GM18505 (cell line): Measurements from ENCODE around the gene SMIM14.
"Not testable (repeated sequence)": the region's sequence is repeated elsewhere in the genome, so short reads cannot be mapped to it uniquely, and the experiment has no call there.

ENCODE experiments used
- ATAC-seq: cut with Tn5 transposase; IDR thresholded peaks from one replicate; pipeline ENCODE4 v1.9.1; 2021; ENCODE audit not compliant: unreplicated experiment
- POLR2A ChIP-seq: IDR thresholded peaks from 4 replicates; pipeline ENCODE4 v1.6.1; 2011; ENCODE audit warnings: borderline replicate concordance; ENCODE audit not compliant: insufficient read depth, insufficient read length; ENCODE audit errors: extremely low read depth

Gene SMIM14

DNA sequence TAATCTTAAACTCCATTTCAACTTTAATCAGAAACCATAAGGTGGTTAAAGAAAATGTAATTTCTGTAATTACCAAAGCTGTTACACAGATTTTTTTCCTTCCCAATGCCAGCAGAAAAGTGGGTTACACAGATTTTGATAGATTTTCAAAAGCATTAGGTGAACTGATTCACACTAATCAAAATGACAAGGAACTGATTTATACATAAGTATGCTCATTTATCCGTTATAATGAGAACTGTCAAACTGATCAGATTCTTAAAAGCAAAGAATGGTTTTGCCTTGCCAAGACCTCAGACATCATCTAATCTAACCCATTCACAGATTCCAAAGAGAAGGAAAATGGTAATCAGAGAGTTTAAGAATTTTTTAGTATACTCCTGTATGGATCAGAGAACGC is 116.6 kb downstream of the SMIM14 start:
- ATAC-seq = no peak
- no peak for TF ChIP-seq POLR2A

- ATAC-seq = no peak
Measured at GRCh38 chr4:39521253-39521919, 117.3 kb downstream of the SMIM14 start.

DNA sequence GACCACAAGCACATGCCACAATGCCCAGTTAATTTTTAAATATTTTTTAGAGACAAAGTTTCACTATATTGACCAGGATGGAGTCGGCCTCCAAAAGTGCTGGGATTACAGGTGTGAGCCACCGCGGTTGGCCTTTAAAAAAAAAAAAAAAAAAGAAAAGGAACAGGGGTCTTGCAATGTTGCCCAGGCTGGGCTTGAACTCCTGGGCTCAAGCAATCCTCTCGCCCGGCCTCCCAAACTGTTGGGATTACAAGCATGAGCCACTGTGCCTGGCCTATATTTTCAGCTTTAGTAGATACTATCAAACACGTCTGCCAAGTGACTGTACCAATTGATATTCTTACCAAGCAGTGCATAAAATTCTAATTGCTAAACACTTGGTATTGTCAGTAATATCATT is 120.2 kb downstream of the SMIM14 start:
- no peak for ATAC-seq
- TF ChIP-seq POLR2A = no peak

More at GRCh38 chr4:39521253-39521919, 117.3 kb downstream of the SMIM14 start:
- TF ChIP-seq POLR2A = no peak

DNA sequence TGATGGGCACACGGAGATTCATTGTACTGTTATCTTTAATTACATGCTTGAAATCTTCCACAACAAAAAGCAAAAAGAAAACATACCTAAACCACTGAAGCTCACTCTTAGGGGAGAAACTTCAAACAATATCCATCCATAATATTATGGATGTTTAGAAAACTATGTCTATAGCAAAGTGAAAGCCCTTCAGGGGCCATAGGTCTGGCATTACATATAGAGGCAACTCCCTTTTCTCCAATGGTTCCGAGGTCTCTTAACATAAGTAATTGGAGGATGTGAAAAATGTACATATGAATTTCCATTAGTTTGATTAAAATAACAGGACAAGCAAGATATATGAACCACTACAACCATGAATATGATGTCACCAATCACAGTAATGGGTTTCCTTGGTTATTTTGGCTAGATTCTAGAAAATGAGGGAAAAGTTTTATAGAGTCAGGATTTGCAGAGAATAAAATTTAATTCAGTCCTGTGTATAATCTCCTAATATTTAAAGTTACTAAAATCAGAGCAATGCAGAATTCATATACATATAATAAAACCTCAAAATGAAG is 122.2 kb downstream of the SMIM14 start:
- no peak for TF ChIP-seq POLR2A
- ATAC-seq = no peak

DNA sequence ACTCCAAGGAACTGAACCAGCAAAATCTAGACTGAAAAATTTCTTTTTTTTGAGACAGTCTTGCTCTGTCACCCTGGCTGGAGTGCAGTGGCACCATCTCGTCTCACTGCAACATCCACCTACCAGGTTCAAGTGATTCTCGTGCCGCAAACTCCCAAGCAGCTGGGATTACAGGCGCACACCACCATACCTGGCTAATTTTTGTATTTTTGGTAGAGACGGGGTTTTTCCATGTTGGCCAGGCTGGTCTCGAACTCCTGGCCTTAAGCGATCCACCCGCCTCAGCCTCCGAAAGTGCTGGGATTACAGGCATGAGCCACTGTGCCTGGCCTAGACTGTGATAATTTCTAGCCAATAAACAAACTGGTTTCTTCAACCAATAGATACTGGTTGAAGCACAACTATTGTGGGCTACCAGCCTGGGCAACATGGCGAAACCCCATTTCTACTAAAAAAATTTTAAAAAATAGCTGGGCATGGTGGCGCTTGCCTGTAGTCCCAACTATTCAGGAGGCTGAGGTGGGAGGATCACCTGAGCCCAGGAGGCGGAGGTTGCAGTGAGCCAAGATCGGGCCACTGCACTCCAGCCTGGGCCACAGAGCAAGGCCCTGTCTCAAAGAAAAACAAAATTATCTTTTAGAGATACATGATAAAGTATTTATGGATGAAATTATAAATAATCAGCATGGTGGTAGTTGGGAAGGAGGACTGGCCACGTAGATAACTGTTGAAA is 122.8 kb downstream of the SMIM14 start:
- not testable (repeated sequence) for ATAC-seq

DNA sequence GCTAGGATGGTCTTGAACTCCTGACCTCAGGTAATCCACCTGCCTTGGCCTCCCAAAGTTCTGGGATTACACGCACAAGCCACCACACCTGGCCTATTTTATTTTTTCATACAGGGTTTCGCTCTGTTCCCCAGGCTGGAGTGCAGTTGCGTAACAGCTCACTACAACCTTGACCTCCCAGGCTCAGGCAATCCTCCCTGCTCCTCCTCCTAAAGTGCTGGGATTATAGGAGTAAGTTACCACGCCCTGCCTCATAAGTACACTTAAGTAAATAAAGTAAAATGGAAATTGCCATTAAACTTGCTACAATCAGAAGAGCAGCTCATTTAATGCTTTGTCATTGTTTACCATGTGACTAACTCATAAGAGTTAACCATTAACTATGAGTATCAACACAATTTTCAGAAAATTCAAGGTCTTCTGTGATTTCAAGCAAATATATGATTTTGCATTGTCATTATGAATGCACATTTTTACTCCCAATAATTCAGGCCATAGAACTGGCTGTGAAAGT is 123.7 kb downstream of the SMIM14 start:
- ATAC-seq = no peak
- TF ChIP-seq POLR2A = no peak

DNA sequence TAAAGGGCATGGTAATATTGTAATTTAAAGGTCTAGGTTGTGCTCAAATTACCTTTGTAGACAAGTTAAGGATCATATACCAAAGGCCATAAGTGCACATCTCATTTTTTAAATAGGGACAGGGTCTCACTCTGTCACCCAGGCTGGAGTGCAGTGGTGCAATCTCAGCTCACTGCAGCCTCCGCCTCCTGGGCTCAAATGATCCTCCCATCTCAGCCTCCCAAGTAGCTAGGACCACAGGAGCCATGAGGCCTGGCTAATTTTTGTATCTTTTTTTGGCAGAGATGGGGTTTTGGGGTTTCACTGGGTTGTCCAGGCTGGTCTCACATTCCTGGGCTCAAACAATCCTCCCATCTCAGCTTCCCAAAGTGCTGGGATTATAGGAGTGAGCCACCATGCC is 124.4 kb downstream of the SMIM14 start:
- not testable (repeated sequence) for ATAC-seq

GRCh38 chr4:39510348-39510929 is 128.2 kb downstream of the SMIM14 start:
- no peak for ATAC-seq
- no peak for TF ChIP-seq POLR2A

DNA sequence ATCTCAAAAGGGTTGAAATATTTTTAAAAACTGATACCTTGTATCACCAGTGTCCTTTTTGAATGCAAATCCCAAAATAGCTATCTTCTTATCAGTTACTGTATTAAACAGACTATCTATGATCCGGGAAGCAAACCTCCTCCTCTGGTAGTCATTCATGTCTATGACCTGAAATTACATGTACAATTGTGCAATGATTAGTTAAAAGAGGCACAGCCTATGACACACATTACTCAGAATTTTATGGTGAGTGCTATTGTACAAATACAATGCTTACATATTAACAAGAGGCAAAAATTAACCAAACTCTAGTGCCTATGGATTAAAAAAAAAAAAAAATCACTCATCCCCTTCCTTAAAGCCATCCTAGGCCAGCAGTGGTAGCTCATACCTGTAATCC is 133.1 kb downstream of the SMIM14 start:
- no peak for ATAC-seq

GRCh38 chr4:39504538-39504937 is 134.1 kb downstream of the SMIM14 start:
- no peak for TF ChIP-seq POLR2A
- ATAC-seq = no peak

More for the DNA sequence above, 133.1 kb downstream of the SMIM14 start:
- no peak for TF ChIP-seq POLR2A

- ATAC-seq = not testable (repeated sequence)
Measured at GRCh38 chr4:39502664-39503035, 136.0 kb downstream of the SMIM14 start.

DNA sequence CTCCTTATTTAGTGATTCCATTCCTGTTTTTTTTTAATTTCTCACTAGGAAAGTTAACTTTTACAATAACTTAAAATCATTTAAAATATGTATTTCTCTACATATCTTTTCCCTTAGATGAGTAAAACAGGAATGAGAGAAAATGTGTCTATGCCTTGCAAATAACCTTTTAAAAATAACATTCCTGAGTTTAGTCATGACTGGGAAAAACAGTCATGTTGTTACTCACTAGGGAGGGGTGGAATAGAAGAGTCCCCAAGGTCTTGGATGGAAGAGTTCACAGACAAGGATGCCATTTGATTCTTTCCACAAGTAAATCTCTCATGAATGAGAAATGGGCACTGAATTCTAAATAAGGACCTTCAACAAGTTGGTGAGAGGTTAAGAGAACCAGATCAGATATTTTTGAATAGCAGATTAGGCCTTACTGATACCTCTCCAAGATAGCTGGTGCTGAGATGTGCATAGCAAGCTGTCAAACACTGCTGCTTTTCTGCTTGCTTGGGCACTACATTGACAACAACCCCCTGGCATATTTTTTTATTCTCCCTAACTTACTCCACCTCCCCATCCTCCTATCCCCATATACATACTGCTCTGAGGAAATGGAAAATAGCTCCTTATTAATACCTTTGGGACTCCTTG is 136.5 kb downstream of the SMIM14 start:
- no peak for ATAC-seq
- no peak for TF ChIP-seq POLR2A

DNA sequence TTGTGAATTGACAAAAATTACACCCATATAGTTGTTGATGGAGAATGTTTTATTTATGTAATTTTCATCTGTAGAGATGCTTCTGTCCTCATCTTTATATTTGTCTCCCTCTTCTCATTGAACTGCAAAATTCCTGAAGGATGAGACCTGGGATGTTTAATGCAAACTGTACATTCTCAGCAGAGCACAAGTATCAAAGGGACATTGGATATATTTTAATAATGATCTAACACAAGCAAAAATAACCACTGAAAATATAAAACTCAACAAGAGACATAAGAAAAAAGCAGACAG is 140.0 kb downstream of the SMIM14 start:
- no peak for ATAC-seq
- TF ChIP-seq POLR2A = no peak
